ENCODE results near the gene SLC1A2. TPM values are rescaled to one million over a fixed set of nuclear protein-coding genes. Genes with fewer than 3 reads are reported as not detected.

SLC1A2 gene
- polyA plus RNA-seq, 1 experiment: 0.60 TPM

DNA sequence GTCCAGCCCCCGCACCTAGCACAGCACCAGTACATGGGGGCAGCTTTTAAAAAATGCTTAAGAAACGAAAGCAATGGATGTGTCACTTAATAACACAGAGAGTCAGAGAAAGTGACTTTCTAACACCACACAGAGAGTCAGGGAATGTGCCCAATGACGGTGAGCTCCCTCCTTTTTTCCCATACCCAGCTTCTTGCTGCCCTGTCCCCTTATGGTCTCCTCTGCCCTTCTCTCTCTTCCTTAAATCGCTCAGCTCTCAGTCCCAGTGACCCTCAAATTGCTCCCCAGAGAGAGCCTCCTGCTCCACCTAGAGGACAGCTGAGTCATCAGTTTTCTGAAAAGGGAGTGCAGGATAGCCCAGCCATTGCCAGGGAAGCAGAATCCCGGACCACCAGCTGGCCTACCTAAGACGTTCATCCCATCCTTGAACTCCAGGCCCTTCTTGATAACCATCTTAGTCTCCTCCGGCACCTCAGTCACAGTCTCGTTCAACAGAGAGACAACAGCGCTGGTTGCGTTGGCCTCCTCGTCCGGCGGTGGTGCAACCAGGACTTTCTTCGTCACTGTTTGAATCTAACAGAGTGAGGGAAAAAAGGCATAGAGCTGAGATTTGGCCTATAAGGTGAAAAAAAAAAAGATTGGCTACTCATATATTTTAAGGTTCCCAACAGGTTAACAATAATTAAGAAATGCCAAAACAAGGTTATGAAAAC is 113.5 kb downstream of the SLC1A2 start:
- no peak for DNase-seq (ENCODE audit: low read depth)
- TF ChIP-seq, protein P1, sequence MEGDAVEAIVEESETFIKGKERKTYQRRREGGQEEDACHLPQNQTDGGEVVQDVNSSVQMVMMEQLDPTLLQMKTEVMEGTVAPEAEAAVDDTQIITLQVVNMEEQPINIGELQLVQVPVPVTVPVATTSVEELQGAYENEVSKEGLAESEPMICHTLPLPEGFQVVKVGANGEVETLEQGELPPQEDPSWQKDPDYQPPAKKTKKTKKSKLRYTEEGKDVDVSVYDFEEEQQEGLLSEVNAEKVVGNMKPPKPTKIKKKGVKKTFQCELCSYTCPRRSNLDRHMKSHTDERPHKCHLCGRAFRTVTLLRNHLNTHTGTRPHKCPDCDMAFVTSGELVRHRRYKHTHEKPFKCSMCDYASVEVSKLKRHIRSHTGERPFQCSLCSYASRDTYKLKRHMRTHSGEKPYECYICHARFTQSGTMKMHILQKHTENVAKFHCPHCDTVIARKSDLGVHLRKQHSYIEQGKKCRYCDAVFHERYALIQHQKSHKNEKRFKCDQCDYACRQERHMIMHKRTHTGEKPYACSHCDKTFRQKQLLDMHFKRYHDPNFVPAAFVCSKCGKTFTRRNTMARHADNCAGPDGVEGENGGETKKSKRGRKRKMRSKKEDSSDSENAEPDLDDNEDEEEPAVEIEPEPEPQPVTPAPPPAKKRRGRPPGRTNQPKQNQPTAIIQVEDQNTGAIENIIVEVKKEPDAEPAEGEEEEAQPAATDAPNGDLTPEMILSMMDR (IDR thresholded peaks at IDR 0.05; ENCODE audit: insufficient read depth, low read depth, low read length): peak; percentile 60
- ChIA-PET CTCF (interaction anchor here (0.5 to 3.5 kb wide), 16 partner anchors 9 to 499 kb away, joined by 3 to 15 read pairs (median 4); no protein-coding TSS in a partner anchor), POLR2A (no interaction called here)
- Histone ChIP-seq H3K36me3 (ENCODE audit: control insufficient read depth, insufficient read depth, low read length) (no peaks in the 10 kb centered on the region), H3K27me3 (ENCODE audit: control insufficient read depth, insufficient read depth, low read length) (no peaks in the 10 kb centered on the region), H3K4me3 (ENCODE audit: low read depth, low read length) (no peak overlapping the region)

DNA sequence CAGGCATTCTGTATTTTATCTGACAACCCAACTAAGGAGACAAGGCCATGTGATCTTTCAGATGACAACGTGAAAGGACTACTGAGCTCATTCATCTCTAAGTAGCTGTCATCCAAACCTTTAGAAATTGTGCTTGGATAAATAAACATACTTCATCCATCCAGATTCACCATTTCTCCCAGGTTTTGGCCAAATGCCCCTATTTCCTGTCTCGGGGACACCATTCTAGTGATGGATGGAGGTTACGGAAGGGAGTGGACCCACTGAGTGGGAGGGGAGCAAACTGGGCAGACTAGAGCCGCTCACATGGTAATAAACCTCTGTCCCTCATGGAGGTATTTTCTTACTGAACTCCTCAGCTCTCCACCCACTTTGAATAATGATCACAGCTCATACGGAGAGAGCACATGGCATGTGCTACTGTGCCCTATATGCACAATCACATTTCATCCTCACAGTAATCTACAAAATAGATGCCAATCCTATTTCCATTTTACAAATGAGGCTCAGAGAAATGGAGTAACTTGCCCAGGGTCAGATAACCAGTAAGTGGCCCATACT is 114.4 kb downstream of the SLC1A2 start:
- Histone ChIP-seq H3K4me3 (ENCODE audit: low read depth, low read length) (no peak overlapping the region), H3K27me3 (ENCODE audit: control insufficient read depth, insufficient read depth, low read length) (no peaks in the 10 kb centered on the region), H3K36me3 (ENCODE audit: control insufficient read depth, insufficient read depth, low read length) (no peaks in the 10 kb centered on the region)
- no peak for DNase-seq (ENCODE audit: low read depth)
- CTCF ChIA-PET: interaction anchor here (0.8 to 3.5 kb wide), 17 partner anchors 9 to 305 kb away, joined by 3 to 15 read pairs (median 4); no protein-coding TSS in a partner anchor
- POLR2A ChIA-PET: interaction anchor here (0.6 kb wide), 1 partner anchor 87 kb away, joined by 4 read pairs; no protein-coding TSS in a partner anchor
- TF ChIP-seq, protein P1 (IDR thresholded peaks at IDR 0.05; ENCODE audit: insufficient read depth, low read depth, low read length): no peak

DNA sequence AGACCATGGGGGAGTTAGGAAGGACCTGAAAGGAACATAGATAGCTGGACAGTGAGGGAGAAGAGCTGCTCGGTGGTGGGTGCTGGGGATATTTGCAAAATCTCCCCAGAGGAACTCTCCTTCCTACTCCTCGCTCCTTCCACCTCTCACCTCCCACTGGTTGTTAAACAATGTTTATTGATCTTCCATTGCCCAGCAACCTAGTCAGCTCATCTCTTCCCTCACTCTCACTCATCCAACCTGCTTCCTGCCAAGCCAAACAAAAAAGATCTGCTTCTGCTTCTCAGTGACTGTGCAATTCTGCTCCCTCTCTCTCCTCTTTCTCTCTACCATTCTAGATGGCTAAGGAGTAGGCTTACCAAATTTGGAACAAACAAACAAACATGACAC is 115.0 kb downstream of the SLC1A2 start:
- Histone ChIP-seq H3K27me3 (ENCODE audit: control insufficient read depth, insufficient read depth, low read length) (no peaks in the 10 kb centered on the region), H3K36me3 (ENCODE audit: control insufficient read depth, insufficient read depth, low read length) (no peaks in the 10 kb centered on the region), H3K4me3 (ENCODE audit: low read depth, low read length) (no peak overlapping the region)
- CTCF ChIA-PET: interaction anchor here (0.8 to 3.5 kb wide), 9 partner anchors 9 to 306 kb away, joined by 3 to 15 read pairs (median 5); no protein-coding TSS in a partner anchor
- no peak for DNase-seq (ENCODE audit: low read depth)
- TF ChIP-seq, protein P1 (IDR thresholded peaks at IDR 0.05; ENCODE audit: insufficient read depth, low read depth, low read length): no peak
- POLR2A ChIA-PET: no interaction called here

DNA sequence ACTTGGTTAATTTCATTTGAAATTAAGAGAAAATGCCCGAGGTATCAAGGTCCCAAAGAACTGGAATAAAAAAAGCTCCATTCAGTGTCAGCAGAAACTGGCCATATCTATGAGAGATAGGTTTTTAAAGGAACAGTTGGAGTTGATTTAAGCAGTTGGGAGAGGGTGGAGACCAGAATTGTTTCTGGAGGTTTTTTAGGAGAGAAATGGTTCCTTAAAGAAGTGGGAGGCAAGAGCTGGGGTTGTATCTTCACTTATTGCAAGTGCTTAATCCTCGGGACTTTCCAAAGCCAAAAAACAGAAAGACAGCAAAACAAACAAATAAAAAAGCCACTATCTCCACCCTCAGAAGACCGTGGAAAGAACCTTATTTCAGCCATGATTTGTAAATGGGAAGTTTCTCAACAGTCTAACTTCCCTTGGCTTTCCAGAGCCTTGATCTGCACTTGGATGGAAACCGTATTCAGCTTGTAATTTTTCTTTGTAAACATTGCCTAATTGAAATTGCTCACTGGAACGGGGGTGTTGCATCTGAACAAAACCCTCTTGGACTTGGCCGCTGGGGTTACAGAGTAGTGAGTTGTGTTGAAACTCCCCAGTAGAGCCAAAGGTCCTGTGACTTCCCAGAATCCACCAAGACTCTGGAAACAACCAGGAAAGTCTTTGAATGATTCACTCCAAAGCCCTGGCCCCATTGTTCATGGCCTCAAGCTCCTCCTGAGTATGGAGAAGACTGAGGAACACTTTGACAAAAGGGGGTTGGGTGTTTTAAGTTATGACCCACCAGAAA is 115.6 kb downstream of the SLC1A2 start:
- Histone ChIP-seq H3K4me3 (ENCODE audit: low read depth, low read length) (no peak overlapping the region), H3K36me3 (ENCODE audit: control insufficient read depth, insufficient read depth, low read length) (no peaks in the 10 kb centered on the region), H3K27me3 (ENCODE audit: control insufficient read depth, insufficient read depth, low read length) (no peaks in the 10 kb centered on the region)
- DNase-seq (ENCODE audit: low read depth): peak; percentile 68
- ChIA-PET POLR2A (no interaction called here), CTCF (interaction anchor here (0.8 to 3.5 kb wide), 9 partner anchors 9 to 306 kb away, joined by 3 to 15 read pairs (median 5); no protein-coding TSS in a partner anchor)
- TF ChIP-seq, protein P1 (IDR thresholded peaks at IDR 0.05; ENCODE audit: insufficient read depth, low read depth, low read length): no peak

DNA sequence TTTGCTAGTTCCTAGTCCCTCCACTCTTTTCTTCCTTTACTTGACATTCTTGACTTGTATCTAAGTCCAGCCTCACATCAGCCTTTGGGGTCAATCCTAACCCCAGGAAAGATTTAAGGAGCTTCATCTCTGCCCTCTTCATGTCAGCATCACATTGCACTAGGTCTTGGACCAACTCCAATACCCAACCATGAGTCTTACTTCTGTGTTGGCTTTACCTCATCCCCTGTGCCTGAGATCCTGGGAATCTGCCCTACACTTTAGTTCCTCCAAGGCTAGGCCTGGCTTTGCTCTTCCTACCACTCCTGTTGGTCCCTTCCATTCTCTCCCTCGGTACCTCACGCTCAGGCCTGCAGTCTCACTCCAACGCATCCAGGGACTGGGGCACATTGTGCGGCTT is 117.0 kb downstream of the SLC1A2 start:
- Histone ChIP-seq H3K4me3 (ENCODE audit: low read depth, low read length) (no peak overlapping the region), H3K36me3 (ENCODE audit: control insufficient read depth, insufficient read depth, low read length) (no peaks in the 10 kb centered on the region), H3K27me3 (ENCODE audit: control insufficient read depth, insufficient read depth, low read length) (no peaks in the 10 kb centered on the region)
- CTCF ChIA-PET: no interaction called here
- DNase-seq (ENCODE audit: low read depth): no peak
- TF ChIP-seq, protein P1 (IDR thresholded peaks at IDR 0.05; ENCODE audit: insufficient read depth, low read depth, low read length): no peak
- POLR2A ChIA-PET: no interaction called here
